ENCODE data around the gene PPP1R37.

Gene PPP1R37

DNA sequence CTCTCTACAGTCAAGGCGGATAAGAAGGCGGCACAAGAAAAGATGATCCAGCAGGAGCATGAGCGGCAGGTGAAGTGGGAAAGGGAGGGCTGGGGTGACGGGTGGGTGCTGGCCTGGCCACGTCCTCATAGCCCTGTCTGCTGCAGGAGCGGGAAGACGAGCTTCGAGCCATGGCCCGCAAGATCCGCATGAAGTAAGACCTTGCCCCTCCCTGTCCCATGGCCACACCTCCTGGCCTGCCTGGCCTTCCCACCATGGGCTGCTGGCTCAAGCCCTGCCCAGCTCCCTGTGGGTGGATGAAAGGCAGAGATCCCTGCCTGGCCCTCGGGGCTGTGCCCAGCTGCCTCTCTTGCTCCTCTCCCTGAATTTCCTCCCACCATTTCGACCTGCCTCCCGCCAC is 23.9 kb upstream of the PPP1R37 start:
- Histone ChIP-seq H4K20me1 (ENCODE audit: insufficient read depth) (no peaks in the 10 kb centered on the region), H3K4me1 (ENCODE audit: low read depth, poor library complexity, severe bottlenecking) (peaks cover 8% of the 10 kb centered on the region), H3K36me3 (ENCODE audit: insufficient read depth) (peaks cover 6% of the 10 kb centered on the region; the same call in 1 of the 2 replicates), H3K27ac (no peak overlapping the region), H3K4me2 (no peak overlapping the region), H3K27me3 (ENCODE audit: insufficient read depth, low read depth) (no peaks in the 10 kb centered on the region), H3K9ac (no peak overlapping the region), H2AFZ (ENCODE audit: low read depth) (no peak overlapping the region), H3K4me3 (IDR thresholded peaks at IDR 0.05; ENCODE audit: insufficient read depth, low read depth, low read length) (no peak overlapping the region), H3K79me2 (ENCODE audit: insufficient read depth, low read depth) (peaks cover 17% of the 10 kb centered on the region; the same call in 1 of the 2 replicates)
- TF ChIP-seq, protein P1, sequence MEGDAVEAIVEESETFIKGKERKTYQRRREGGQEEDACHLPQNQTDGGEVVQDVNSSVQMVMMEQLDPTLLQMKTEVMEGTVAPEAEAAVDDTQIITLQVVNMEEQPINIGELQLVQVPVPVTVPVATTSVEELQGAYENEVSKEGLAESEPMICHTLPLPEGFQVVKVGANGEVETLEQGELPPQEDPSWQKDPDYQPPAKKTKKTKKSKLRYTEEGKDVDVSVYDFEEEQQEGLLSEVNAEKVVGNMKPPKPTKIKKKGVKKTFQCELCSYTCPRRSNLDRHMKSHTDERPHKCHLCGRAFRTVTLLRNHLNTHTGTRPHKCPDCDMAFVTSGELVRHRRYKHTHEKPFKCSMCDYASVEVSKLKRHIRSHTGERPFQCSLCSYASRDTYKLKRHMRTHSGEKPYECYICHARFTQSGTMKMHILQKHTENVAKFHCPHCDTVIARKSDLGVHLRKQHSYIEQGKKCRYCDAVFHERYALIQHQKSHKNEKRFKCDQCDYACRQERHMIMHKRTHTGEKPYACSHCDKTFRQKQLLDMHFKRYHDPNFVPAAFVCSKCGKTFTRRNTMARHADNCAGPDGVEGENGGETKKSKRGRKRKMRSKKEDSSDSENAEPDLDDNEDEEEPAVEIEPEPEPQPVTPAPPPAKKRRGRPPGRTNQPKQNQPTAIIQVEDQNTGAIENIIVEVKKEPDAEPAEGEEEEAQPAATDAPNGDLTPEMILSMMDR (conservative IDR thresholded peaks at IDR 0.05; ENCODE audit: low read depth, low read length): no peak

DNA sequence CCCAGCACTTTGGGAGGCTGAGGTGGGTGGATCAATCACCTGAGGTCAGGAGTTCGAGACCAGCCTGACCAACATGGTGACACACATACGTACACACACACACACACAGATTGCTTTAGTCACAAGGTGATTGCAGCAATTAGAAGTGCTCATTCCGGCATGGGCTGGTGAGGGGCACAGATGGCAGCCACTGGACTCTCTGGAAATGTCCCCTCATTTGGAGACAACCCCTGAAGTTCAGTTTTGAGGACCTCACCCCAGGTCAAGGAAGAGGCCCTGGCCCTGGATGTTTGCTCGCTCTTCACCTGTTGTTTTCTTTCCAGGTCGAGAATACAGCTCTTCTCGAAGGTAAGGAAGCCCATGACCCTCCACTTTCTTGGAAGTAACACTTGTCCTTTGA is 22.8 kb upstream of the PPP1R37 start:
- TF ChIP-seq, protein P1 (conservative IDR thresholded peaks at IDR 0.05; ENCODE audit: low read depth, low read length): no peak
- Histone ChIP-seq H3K27me3 (ENCODE audit: insufficient read depth, low read depth) (no peaks in the 10 kb centered on the region), H2AFZ (ENCODE audit: low read depth) (no peak overlapping the region), H3K79me2 (ENCODE audit: insufficient read depth, low read depth) (peaks cover 28% of the 10 kb centered on the region; the same call in 1 of the 2 replicates), H3K9ac (no peak overlapping the region), H3K4me2 (no peak overlapping the region), H3K36me3 (ENCODE audit: insufficient read depth) (peaks cover 6% of the 10 kb centered on the region; the same call in 1 of the 2 replicates), H3K4me1 (ENCODE audit: low read depth, poor library complexity, severe bottlenecking) (peaks cover 19% of the 10 kb centered on the region), H3K4me3 (IDR thresholded peaks at IDR 0.05; ENCODE audit: insufficient read depth, low read depth, low read length) (no peak overlapping the region), H4K20me1 (ENCODE audit: insufficient read depth) (no peaks in the 10 kb centered on the region), H3K27ac (no peak overlapping the region)

DNA sequence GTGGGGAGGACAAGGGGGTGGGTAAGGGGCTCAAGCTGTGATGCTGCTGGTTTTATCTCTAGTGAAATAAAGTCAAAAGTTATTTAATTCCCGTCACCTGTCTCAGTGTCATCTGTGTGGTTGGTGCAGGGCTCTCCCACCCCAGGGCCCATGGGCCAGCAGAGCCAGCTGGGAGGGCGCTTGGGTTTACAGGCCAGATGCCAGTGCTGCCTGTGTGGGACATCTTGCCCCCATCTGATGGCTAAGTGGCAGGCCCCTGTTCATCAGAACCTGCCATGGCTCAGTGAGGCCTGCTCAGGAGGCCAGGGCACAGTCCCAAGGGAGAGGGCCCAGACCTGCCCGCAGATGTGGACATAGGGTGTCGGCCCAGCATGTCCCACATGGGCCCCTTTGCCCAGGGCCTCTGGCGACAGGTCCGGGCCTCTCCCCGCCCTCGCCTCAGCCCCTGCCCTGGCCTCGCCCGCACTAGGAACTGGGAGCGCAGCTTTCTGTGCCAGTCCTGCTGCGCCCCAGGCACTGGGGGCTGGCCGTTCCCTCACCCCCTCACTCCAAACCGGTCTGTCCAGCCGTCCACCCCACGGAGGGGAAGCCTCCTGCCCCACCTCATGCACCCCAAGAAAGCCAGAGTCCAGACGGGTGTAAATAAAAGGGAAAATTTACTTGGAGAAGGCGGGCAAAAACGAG is 22.0 kb upstream of the PPP1R37 start:
- peaks cover 6% of the 10 kb centered on the region; the same call in 1 of the 2 replicates for H3K36me3 ChIP-seq (ENCODE audit: insufficient read depth)
- no peak overlapping the region for H3K27ac ChIP-seq
- no peak overlapping the region for H3K4me2 ChIP-seq
- H3K4me1 ChIP-seq (ENCODE audit: low read depth, poor library complexity, severe bottlenecking): peaks cover 19% of the 10 kb centered on the region
- no peaks in the 10 kb centered on the region for H4K20me1 ChIP-seq (ENCODE audit: insufficient read depth)
- peaks cover 33% of the 10 kb centered on the region; the same call in 1 of the 2 replicates for H3K79me2 ChIP-seq (ENCODE audit: insufficient read depth, low read depth)
- no peak overlapping the region for H3K4me3 ChIP-seq (IDR thresholded peaks at IDR 0.05; ENCODE audit: insufficient read depth, low read depth, low read length)
- H3K27me3 ChIP-seq (ENCODE audit: insufficient read depth, low read depth): no peaks in the 10 kb centered on the region
- no peak overlapping the region for H3K9ac ChIP-seq
- no peak overlapping the region for H2AFZ ChIP-seq (ENCODE audit: low read depth)
- TF ChIP-seq, protein P1 (conservative IDR thresholded peaks at IDR 0.05; ENCODE audit: low read depth, low read length): no peak

DNA sequence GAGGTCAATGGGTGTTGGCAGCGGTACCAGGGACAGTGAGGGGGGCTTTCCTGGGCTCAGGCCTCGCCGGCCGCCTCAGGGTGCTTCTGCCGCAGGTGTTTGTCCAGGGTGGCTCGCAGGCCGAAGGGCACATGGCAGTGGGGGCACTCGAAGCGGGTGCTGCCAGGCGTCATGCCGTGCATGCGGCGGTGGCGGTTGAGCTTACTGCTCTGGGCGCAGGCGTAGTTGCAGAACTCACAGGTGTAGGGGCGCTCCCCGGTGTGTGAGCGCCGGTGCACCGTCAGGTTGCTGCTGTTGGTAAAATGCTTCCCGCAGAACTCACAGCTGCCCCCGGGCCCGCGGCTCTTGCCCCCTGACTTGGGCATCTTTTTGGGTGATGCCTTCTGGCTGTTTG is 21.4 kb upstream of the PPP1R37 start:
- H2AFZ ChIP-seq (ENCODE audit: low read depth): no peak overlapping the region
- peaks cover 20% of the 10 kb centered on the region for H3K4me1 ChIP-seq (ENCODE audit: low read depth, poor library complexity, severe bottlenecking)
- no peaks in the 10 kb centered on the region for H3K27me3 ChIP-seq (ENCODE audit: insufficient read depth, low read depth)
- H3K9ac ChIP-seq: no peak overlapping the region
- TF ChIP-seq, protein P1 (conservative IDR thresholded peaks at IDR 0.05; ENCODE audit: low read depth, low read length): no peak
- H3K27ac ChIP-seq: no peak overlapping the region
- no peak overlapping the region for H3K4me3 ChIP-seq (IDR thresholded peaks at IDR 0.05; ENCODE audit: insufficient read depth, low read depth, low read length)
- no peaks in the 10 kb centered on the region for H4K20me1 ChIP-seq (ENCODE audit: insufficient read depth)
- H3K36me3 ChIP-seq (ENCODE audit: insufficient read depth): peaks cover 6% of the 10 kb centered on the region; the same call in 1 of the 2 replicates
- no peak overlapping the region for H3K4me2 ChIP-seq
- H3K79me2 ChIP-seq (ENCODE audit: insufficient read depth, low read depth): peaks cover 37% of the 10 kb centered on the region; the same call in 1 of the 2 replicates

Measured in KMS-11 (cell line).